GM23248 (cell line): ENCODE data around the gene COL26A1. TPM values are rescaled to one million over a fixed set of nuclear protein-coding genes. Genes with fewer than 3 reads are reported as not detected.

Source experiments
- DNase-seq: peaks from one replicate; pipeline ENCODE4 v3.0.0-alpha.2; 2015
- H2AFZ ChIP-seq: fragments of 200-600 bp; sonication (generic); 2 replicates; pipeline ENCODE4 v1.6.1; 2016; ENCODE audit warnings: antibody characterized with exemption
- H3F3A ChIP-seq: fragments of 200-600 bp; sonication (generic); 2 replicates; pipeline ENCODE4 v1.6.1; 2016; ENCODE audit warnings: mild to moderate bottlenecking, antibody characterized with exemption, mixed run types; ENCODE audit not compliant: insufficient read depth
- H3K27ac ChIP-seq: fragments of 200-600 bp; sonication (generic); 2 replicates; pipeline ENCODE4 v1.5.1; 2016; ENCODE audit warnings: mild to moderate bottlenecking
- H3K27me3 ChIP-seq: fragments of 200-600 bp; sonication (generic); replicated peaks from 2 replicates; pipeline ENCODE4 v1.6.1; 2016; ENCODE audit warnings: mild to moderate bottlenecking; ENCODE audit not compliant: insufficient read depth
- H3K36me3 ChIP-seq: fragments of 200-600 bp; sonication (generic); 2 replicates; pipeline ENCODE4 v1.6.1; 2016; ENCODE audit warnings: low read depth, mild to moderate bottlenecking
- H3K4me1 ChIP-seq: fragments of 200-600 bp; sonication (generic); 2 replicates; pipeline ENCODE4 v1.6.1; 2016; ENCODE audit warnings: mild to moderate bottlenecking; ENCODE audit not compliant: insufficient read depth
- H3K4me2 ChIP-seq: fragments of 200-600 bp; sonication (generic); one replicate; pipeline ENCODE4 v1.6.1; 2016; ENCODE audit warnings: mild to moderate bottlenecking; ENCODE audit not compliant: unreplicated experiment
- H3K4me3 ChIP-seq: fragments of 200-600 bp; sonication (generic); 2 replicates; pipeline ENCODE4 v1.5.1; 2016; ENCODE audit warnings: mild to moderate bottlenecking
- H3K79me2 ChIP-seq: fragments of 200-600 bp; sonication (generic); 2 replicates; pipeline ENCODE4 v1.6.1; 2016; ENCODE audit warnings: mild to moderate bottlenecking; ENCODE audit not compliant: insufficient read depth
- H3K9ac ChIP-seq: fragments of 200-600 bp; sonication (generic); 2 replicates; pipeline ENCODE4 v1.6.1; 2016; ENCODE audit warnings: mild to moderate bottlenecking
- H3K9me2 ChIP-seq: fragments of 200-600 bp; sonication (generic); 2 replicates; pipeline ENCODE4 v1.6.1; 2016; ENCODE audit warnings: mixed run types, mild to moderate bottlenecking, moderate library complexity; ENCODE audit not compliant: insufficient read depth
- H3K9me3 ChIP-seq: fragments of 200-600 bp; sonication (generic); one replicate; pipeline ENCODE4 v1.6.1; 2017; ENCODE audit warnings: low read depth
- H4K20me1 ChIP-seq: fragments of 200-600 bp; sonication (generic); 2 replicates; pipeline ENCODE4 v1.6.0; 2016; ENCODE audit not compliant: insufficient read depth
- EZH2 ChIP-seq: fragments of 200-600 bp; sonication (generic); IDR thresholded peaks from 2 replicates; pipeline ENCODE4 v1.6.1; 2018; ENCODE audit warnings: antibody characterized with exemption, mild to moderate bottlenecking; ENCODE audit not compliant: insufficient read depth, poor library complexity, severe bottlenecking
- EZH2phosphoT487 ChIP-seq: fragments of 200-600 bp; sonication (generic); IDR thresholded peaks from 2 replicates; pipeline ENCODE4 v1.6.1; 2018; ENCODE audit warnings: antibody characterized with exemption, moderate library complexity, mild to moderate bottlenecking, low read depth; ENCODE audit not compliant: insufficient read depth
- WGBS, 2 experiments: methylation state at CpG; one replicate each; pipeline ENCODE4 v1.1.6; 2015 to 2017; ENCODE audit warnings: low lambda C conversion rate in 2 of 2, low coverage in 1 of 2; ENCODE audit errors: missing lambda C conversion rate in 2 of 2; 5-methylcytosine and 5-hydroxymethylcytosine counted together
- in situ Hi-C: fragments of 300-500 bp; cut with MboI; formaldehyde crosslinking; loops from 2 replicates; pipeline ENCODE4 v1.15.0; 2020
- polyA plus RNA-seq: library from polyadenylated mRNA; unstranded; fragments of >200 nt; fragmentation: Nextera tagmentation; extraction: Ambion mirVana; gene quantifications from 2 replicates; pipeline ENCODE4 v1.2.1, GENCODE V29; 2016
- total RNA-seq: library from RNA; depleted of rRNA; stranded (reverse); fragments of >200 nt; shearing (Covaris generic); gene quantifications from 2 replicates; pipeline ENCODE4 v1.2.3, GENCODE V29; 2014

The COL26A1 gene
- total and polyA plus RNA-seq, 2 experiments from 2014 or later: not detected

- no peak for TF ChIP-seq EZH2
- TF ChIP-seq EZH2phosphoT487: no peak
- H3K27me3 ChIP-seq: peaks cover 40% of the 10 kb centered on the region
These were observed 87.4 kb downstream of the COL26A1 start for GRCh38 chr7:101450064-101450463.

GRCh38 chr7:101453617-101454016 lies 90.9 kb downstream of the COL26A1 start:
- H3K79me2 ChIP-seq: no peaks in the 10 kb centered on the region
- no peak overlapping the region for H3K4me2 ChIP-seq
- no peak overlapping the region for H3K4me3 ChIP-seq
- no peaks in the 10 kb centered on the region for H3K9me2 ChIP-seq
- no peak overlapping the region for H3K27ac ChIP-seq
- H2AFZ ChIP-seq: no peak overlapping the region
- TF ChIP-seq EZH2phosphoT487 (no peak), EZH2 (no peak)
- no peaks in the 10 kb centered on the region for H3K36me3 ChIP-seq
- H3F3A ChIP-seq: no peaks in the 10 kb centered on the region
- in situ Hi-C loops: no loop called here
- no peak overlapping the region for H3K9ac ChIP-seq
- 4% methylated on average over 5 of the region's 5 CpGs for WGBS, 2 experiments
- DNase-seq: no peak
- no peaks in the 10 kb centered on the region for H4K20me1 ChIP-seq
- H3K27me3 ChIP-seq: peaks cover 22% of the 10 kb centered on the region
- H3K4me1 ChIP-seq: no peaks in the 10 kb centered on the region
- H3K9me3 ChIP-seq: no peaks in the 10 kb centered on the region

More at GRCh38 chr7:101450064-101450463, 87.4 kb downstream of the COL26A1 start:
- no peak overlapping the region for H3K27ac ChIP-seq
- H3K79me2 ChIP-seq: no peaks in the 10 kb centered on the region
- DNase-seq: no peak
- H3K4me3 ChIP-seq: no peak overlapping the region
- H3K9me2 ChIP-seq: no peaks in the 10 kb centered on the region
- H4K20me1 ChIP-seq: no peaks in the 10 kb centered on the region
- in situ Hi-C loops: no loop called here
- H3K9ac ChIP-seq: no peak overlapping the region
- H3K4me1 ChIP-seq: no peaks in the 10 kb centered on the region
- H2AFZ ChIP-seq: no peak overlapping the region
- no peaks in the 10 kb centered on the region for H3K9me3 ChIP-seq
- WGBS, 2 experiments: 50 to 54% methylated on average over 4 of the region's 4 CpGs
- H3K36me3 ChIP-seq: no peaks in the 10 kb centered on the region
- H3K4me2 ChIP-seq: no peak overlapping the region
- H3F3A ChIP-seq: no peaks in the 10 kb centered on the region

GRCh38 chr7:101457001-101457750 lies 94.5 kb downstream of the COL26A1 start:
- WGBS, 2 experiments: 25 to 27% methylated on average over 6 of the region's 6 CpGs
- no peak for DNase-seq

GRCh38 chr7:101465131-101465530 lies 102.5 kb downstream of the COL26A1 start:
- no peaks in the 10 kb centered on the region for H3K9me3 ChIP-seq
- H3F3A ChIP-seq: no peaks in the 10 kb centered on the region
- WGBS, 2 experiments: 56 to 58% methylated on average over 5 of the region's 5 CpGs
- peaks cover 5% of the 10 kb centered on the region; the same call in 1 of the 2 replicates for H3K27me3 ChIP-seq
- no peak overlapping the region for H2AFZ ChIP-seq
- no peaks in the 10 kb centered on the region for H3K36me3 ChIP-seq
- H3K79me2 ChIP-seq: no peaks in the 10 kb centered on the region
- no peaks in the 10 kb centered on the region for H3K9me2 ChIP-seq
- no peak overlapping the region for H3K9ac ChIP-seq
- DNase-seq: no peak
- no peak overlapping the region for H3K4me2 ChIP-seq
- no peak overlapping the region for H3K27ac ChIP-seq
- H4K20me1 ChIP-seq: no peaks in the 10 kb centered on the region
- TF ChIP-seq EZH2 (no peak), EZH2phosphoT487 (no peak)
- H3K4me3 ChIP-seq: no peak overlapping the region
- no peaks in the 10 kb centered on the region for H3K4me1 ChIP-seq
- in situ Hi-C loops: no loop called here

More at GRCh38 chr7:101457001-101457750, 94.5 kb downstream of the COL26A1 start:
- no peak overlapping the region for H3K4me2 ChIP-seq
- no peaks in the 10 kb centered on the region for H3K9me3 ChIP-seq
- H3K4me3 ChIP-seq: no peak overlapping the region
- in situ Hi-C loops: no loop called here
- no peaks in the 10 kb centered on the region for H3F3A ChIP-seq
- H3K4me1 ChIP-seq: no peaks in the 10 kb centered on the region
- H4K20me1 ChIP-seq: no peaks in the 10 kb centered on the region
- no peaks in the 10 kb centered on the region for H3K36me3 ChIP-seq
- peaks cover 11% of the 10 kb centered on the region; the same call in 1 of the 2 replicates for H3K27me3 ChIP-seq
- H2AFZ ChIP-seq: no peak overlapping the region
- no peak for TF ChIP-seq EZH2
- no peak for TF ChIP-seq EZH2phosphoT487
- H3K9ac ChIP-seq: no peak overlapping the region
- H3K79me2 ChIP-seq: no peaks in the 10 kb centered on the region
- H3K9me2 ChIP-seq: no peaks in the 10 kb centered on the region
- no peak overlapping the region for H3K27ac ChIP-seq
